Brain microvascular endothelial cell (primary cell): ENCODE data around the gene EFR3B.

ENCODE experiments used
- DNase-seq: peaks from one replicate; pipeline ENCODE4 v3.0.0-alpha.2; 2020
- H3K27ac ChIP-seq: fragments of 250-450 bp; sonication (Bioruptor Pico); 2 replicates; pipeline ENCODE4 v1.5.1; 2020; ENCODE audit warnings: mild to moderate bottlenecking, moderate library complexity
- H3K27me3 ChIP-seq: fragments of 250-450 bp; sonication (Bioruptor Pico); replicated peaks from 2 replicates; pipeline ENCODE4 v1.5.1; 2020; ENCODE audit warnings: mild to moderate bottlenecking
- H3K36me3 ChIP-seq: fragments of 250-450 bp; sonication (Bioruptor Pico); replicated peaks from 2 replicates; pipeline ENCODE4 v1.5.1; 2020; ENCODE audit warnings: mild to moderate bottlenecking
- H3K4me3 ChIP-seq: 2 replicates; pipeline ENCODE4 v1.5.1; 2011; ENCODE audit warnings: low read depth, mild to moderate bottlenecking, control low read depth, low read length, moderate library complexity
- in situ Hi-C: cut with HindIII; loops from 2 replicates; pipeline ENCODE4 v1.10.0; 2017; ENCODE audit warnings: low sequenced_read_pairs, low pct_ligation_motif_present
- TF ChIP-seq, protein P1 (sequence below): IDR thresholded peaks from 2 replicates; pipeline ENCODE4 v1.5.1; 2011; ENCODE audit warnings: low read depth, mild to moderate bottlenecking, moderate library complexity, low read length, control low read depth, inconsistent platforms; ENCODE audit errors: missing control alignments

Gene EFR3B

GRCh38 chr2:25021791-25022362 lies 20.0 kb upstream of the EFR3B start:
- H3K27ac ChIP-seq: no peak overlapping the region
- no peak for DNase-seq
- no peaks in the 10 kb centered on the region for H3K27me3 ChIP-seq
- H3K4me3 ChIP-seq: no peak overlapping the region
- in situ Hi-C loops: no loop called here
- TF ChIP-seq, protein P1, sequence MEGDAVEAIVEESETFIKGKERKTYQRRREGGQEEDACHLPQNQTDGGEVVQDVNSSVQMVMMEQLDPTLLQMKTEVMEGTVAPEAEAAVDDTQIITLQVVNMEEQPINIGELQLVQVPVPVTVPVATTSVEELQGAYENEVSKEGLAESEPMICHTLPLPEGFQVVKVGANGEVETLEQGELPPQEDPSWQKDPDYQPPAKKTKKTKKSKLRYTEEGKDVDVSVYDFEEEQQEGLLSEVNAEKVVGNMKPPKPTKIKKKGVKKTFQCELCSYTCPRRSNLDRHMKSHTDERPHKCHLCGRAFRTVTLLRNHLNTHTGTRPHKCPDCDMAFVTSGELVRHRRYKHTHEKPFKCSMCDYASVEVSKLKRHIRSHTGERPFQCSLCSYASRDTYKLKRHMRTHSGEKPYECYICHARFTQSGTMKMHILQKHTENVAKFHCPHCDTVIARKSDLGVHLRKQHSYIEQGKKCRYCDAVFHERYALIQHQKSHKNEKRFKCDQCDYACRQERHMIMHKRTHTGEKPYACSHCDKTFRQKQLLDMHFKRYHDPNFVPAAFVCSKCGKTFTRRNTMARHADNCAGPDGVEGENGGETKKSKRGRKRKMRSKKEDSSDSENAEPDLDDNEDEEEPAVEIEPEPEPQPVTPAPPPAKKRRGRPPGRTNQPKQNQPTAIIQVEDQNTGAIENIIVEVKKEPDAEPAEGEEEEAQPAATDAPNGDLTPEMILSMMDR: no peak
- no peaks in the 10 kb centered on the region for H3K36me3 ChIP-seq

DNA sequence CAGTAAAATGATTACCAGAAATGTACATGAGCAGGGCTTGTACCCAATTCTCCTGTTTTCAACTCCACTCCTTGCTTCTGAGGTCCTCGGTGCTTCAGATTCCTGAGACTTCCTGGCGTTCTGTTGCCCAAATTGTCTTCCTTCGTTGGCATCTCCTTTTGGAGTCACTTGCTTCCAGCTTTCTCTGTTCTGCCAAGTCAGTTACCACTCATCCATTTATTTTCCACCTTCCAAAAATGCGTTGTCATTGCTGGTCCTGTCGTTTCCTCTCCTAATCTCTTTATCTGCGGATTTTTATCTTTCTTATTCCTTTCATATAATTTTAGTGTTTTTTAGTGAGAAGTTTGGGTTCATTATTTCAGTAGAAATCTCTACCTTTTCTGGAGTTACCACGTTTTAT lies 18.5 kb upstream of the EFR3B start:
- Histone ChIP-seq H3K27ac (no peak overlapping the region), H3K27me3 (no peaks in the 10 kb centered on the region), H3K36me3 (no peaks in the 10 kb centered on the region), H3K4me3 (no peak overlapping the region)
- TF ChIP-seq, protein P1: no peak
- in situ Hi-C loops: no loop called here
- no peak for DNase-seq

DNA sequence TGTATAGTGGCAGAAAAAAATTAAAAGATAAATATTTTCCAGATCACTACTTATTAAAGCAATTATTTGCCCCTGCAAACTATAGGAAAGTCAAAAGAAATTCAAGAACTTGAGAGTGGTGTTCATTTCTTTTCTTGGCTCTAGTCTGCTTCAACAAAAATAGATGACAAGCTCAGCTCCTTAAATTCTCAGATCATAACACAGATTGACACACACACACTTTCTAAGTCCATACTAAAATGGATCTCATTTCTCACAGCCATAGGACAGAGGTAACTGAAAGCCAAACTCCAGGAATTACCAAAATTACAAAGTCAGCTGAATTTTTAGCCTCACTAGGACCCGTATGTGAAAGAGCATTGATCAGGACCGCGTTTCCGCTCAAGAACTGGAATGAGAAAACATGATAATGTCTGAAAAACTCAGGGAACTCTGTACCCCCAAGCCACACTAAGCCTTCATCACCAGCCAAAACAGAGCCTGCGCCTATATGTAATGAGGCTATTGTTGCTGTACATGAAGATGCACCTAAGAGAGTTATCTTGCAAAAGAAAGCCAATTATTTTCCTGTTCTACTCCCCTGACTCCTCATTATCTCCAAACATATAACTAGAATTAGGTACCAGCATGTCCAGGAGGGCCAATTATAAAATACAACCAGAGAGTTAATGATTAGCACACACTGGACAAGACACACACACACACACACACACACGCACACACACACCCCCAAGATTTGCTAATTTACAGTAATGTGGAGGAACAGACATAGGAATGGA lies 16.5 kb upstream of the EFR3B start:
- DNase-seq: no peak
- TF ChIP-seq, protein P1: no peak
- no peaks in the 10 kb centered on the region for H3K36me3 ChIP-seq
- no peak overlapping the region for H3K27ac ChIP-seq
- no peak overlapping the region for H3K4me3 ChIP-seq
- H3K27me3 ChIP-seq: no peaks in the 10 kb centered on the region
- in situ Hi-C loops: no loop called here

DNA sequence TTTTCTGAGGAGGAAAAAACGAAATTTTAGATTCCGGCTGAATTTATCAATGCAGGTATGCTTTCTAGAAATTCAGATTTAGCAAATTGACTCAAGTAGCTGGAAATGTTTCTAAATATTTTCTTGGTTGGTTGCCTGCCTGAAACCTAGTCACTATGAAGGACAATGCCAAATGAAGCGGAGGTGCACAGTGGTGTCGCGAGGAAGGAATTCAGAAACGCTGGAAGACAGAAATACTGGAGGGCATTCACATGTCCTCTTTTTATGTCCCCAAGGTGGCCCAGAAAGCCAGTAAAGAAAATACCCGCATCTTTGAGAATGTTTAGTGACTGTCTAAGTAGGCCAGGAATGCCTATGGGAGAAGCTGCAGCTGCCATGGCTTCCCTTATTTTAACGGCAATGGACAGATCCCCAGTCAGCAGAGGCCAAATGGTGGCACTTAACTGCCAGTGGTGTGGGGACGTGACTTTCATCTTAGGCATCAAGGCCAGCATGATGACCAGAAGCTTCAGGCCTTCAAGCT lies 15.8 kb upstream of the EFR3B start:
- TF ChIP-seq, protein P1: no peak
- H3K4me3 ChIP-seq: no peak overlapping the region
- DNase-seq: no peak
- no peaks in the 10 kb centered on the region for H3K27me3 ChIP-seq
- no peak overlapping the region for H3K27ac ChIP-seq
- no peaks in the 10 kb centered on the region for H3K36me3 ChIP-seq
- in situ Hi-C loops: no loop called here

DNA sequence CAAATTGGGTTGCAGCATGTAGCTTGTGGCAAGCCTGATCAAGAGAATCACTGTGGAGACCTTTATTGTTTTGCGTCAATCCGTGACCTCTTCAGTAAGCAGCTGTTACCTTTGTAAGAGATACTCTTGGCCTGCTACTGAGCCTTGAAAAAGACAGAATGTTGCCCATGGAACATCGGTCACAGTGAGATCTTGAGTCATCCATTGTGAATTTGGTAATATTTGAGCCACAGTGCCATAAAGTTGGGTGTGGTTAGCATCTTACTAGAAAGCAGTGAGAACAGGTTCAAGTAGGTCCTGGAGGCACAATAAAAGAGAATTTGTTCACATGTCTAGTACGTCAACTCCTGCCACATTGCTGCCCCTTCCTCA lies 12.7 kb upstream of the EFR3B start:
- TF ChIP-seq, protein P1: no peak
- Histone ChIP-seq H3K36me3 (no peaks in the 10 kb centered on the region), H3K27ac (no peak overlapping the region), H3K27me3 (no peaks in the 10 kb centered on the region), H3K4me3 (no peak overlapping the region)
- no peak for DNase-seq
- in situ Hi-C loops: no loop called here

- Histone ChIP-seq H3K27ac (no peak overlapping the region), H3K27me3 (peaks cover 1% of the 10 kb centered on the region), H3K36me3 (no peaks in the 10 kb centered on the region), H3K4me3 (no peak overlapping the region)
- DNase-seq: no peak
- in situ Hi-C loops: no loop called here
- TF ChIP-seq, protein P1: no peak
Measured at GRCh38 chr2:25030702-25031101, 11.2 kb upstream of the EFR3B start.
